Activated T-cell treated with anti-CD3 and anti-CD28 coated beads for 24 hours (primary cell): Measurements from ENCODE around the gene C11orf65.
"Not testable (repeated sequence)": the region's sequence is repeated elsewhere in the genome, so short reads cannot be mapped to it uniquely, and the experiment has no call there.

Experiments
- DNase-seq: peaks from one replicate; pipeline ENCODE4 v3.0.0-alpha.2; 2020; ENCODE audit warnings: low read depth

The C11orf65 gene

GRCh38 chr11:108472681-108473080 lies 5.4 kb upstream of the C11orf65 start:
- no peak for DNase-seq

- no peak for DNase-seq
Observed at GRCh38 chr11:108468478-108468864, 1.1 kb upstream of the C11orf65 start.

DNA sequence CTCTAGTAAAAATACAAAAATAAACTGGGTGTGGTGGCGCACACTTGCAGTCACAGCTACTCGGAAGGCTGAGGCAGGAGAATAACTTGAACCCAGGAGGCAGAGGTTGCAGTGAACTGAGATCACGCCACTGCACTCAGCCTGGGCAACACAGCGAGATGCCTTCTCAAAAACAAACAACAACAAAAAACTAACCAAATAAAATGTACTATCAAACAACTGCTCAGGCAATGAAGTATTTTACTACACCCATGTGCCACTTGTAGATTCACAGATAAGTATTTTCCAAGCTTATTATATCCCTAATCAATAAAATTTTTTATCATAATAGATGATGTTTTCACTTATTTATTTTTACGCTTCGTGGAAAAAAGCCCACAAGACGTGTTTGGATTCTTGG lies 924 bp downstream of the C11orf65 start:
- no peak for DNase-seq

DNA sequence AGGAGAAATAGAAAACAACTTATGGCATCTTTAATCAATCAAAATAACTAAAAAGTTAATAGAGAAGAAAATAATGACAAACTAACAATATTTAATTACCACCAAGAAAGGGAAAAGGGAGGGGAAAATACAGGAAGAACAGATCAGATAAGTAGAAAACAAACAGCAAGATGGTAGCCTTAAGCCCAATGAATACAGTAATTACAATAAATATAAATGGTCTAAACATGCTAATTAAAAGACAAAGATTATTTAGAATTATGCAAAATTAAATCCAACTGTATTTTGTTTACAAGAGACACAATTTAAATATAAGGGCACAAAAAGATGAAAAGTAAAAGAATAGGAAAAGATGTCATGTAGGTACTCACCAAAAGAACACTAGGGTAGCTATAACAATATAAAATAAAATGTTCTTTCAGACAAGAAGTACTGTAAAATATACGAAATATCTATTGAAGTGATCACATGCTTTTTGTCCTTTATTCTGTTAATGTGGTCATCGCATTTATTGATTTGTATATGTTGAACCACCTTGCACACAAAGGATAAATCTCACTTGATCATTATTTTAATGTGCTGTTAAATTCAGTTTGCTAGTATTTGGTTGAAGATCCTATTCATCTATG lies 14.0 kb downstream of the C11orf65 start:
- DNase-seq: no peak

DNA sequence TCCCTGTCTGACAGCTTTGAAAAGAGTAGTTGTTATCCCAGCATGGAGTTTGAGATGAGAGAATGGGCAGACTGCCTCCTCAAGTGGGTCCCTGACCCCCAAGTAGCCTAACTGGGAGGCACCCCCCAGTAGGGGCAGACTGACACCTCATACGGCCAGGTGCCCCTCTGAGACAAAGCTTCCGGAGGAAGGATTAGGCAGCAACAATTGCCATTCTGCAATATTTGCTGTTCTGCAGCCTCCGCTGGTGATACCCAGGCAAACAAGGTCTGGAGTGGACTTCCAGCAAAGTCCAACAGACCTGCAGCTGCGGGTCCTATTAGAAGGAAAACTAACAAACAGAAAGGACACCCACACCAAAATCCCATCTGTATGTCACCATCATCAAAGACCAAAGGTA lies 25.9 kb downstream of the C11orf65 start:
- not testable (repeated sequence) for DNase-seq

GRCh38 chr11:108436594-108436993 lies 30.7 kb downstream of the C11orf65 start:
- DNase-seq: no peak

- no peak for DNase-seq
Observed at GRCh38 chr11:108435066-108435465, 32.3 kb downstream of the C11orf65 start.

DNA sequence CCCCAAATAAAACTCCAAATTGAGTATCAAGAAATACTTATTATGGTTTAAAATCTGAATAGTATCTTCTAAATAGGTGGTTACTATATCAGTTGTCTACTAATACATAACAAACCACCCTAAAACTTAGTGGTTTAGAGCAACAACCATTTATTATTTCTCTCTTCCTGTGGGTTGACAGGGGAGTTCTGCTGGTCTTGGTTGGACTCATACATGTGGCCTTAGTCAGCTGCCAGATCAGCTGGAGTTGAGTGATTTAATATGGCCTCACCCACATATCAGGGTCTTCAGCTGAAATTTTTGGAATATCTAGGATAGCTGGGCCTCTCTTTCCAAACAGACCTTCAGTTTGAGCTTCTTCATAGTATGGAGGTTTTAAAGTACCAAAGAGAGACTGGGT lies 34.5 kb downstream of the C11orf65 start:
- no peak for DNase-seq

DNA sequence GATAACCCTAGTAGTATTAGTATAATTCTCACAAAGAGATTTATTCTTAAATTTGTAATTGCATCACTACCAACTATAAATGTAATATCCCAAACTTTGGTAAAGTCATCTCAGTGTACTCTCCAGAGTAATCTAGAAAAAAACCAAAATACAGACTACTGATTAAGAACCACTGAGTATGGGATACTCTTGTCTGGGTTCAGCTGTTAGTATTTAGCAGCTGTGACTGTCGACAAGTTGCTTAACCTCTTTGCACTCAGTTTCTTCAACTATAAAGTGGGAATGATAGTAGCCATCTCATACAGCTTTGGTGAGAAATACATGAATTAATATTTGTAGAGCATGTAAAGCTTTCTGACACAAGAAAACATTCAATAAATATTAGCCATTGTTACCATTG lies 35.3 kb downstream of the C11orf65 start:
- no peak for DNase-seq

- DNase-seq: no peak
Observed at GRCh38 chr11:108431370-108431769, 36.0 kb downstream of the C11orf65 start.

- DNase-seq: not testable (repeated sequence)
Observed at GRCh38 chr11:108417551-108417950, 49.8 kb downstream of the C11orf65 start.

- no peak for DNase-seq
Observed at GRCh38 chr11:108414958-108415357, 52.4 kb downstream of the C11orf65 start.

DNA sequence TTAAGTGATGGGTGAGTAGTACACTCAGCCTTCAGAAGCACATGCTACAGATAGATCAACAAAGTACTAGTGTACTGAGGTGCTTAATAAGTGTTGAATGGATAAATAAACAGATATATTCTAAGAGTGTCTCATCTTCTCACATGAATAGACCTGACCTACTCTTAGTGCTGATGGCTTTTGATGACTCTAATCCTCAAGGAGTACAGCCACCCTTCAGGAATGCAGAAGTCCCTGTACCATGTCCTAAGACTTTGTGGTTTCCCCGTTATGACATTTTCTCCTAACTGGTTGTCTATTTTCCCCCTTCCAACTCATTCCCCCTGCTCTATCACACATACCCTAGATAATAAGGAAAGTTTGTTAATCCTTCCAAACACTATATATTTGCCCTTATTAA lies 61.6 kb downstream of the C11orf65 start:
- no peak for DNase-seq

GRCh38 chr11:108403052-108403451 lies 64.3 kb downstream of the C11orf65 start:
- no peak for DNase-seq

DNA sequence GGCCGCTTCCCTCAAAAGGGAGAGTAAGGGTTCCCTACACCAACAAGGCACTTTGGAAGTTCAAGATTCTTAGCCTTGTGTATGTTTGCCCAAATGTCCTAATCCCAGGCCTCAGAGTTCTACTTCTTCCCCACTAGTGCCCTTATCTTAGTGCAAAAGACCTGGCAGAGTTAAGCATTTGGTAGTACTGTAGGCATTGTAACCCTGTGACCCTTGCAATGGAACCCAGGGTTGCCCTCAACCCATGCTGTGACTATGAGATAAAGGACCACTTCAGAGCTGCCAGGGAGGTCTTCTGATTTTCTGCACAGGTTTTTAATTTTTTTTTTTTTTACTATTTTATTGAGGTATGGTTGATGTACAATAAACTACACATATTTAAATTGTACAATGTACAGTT lies 65.1 kb downstream of the C11orf65 start:
- no peak for DNase-seq

DNA sequence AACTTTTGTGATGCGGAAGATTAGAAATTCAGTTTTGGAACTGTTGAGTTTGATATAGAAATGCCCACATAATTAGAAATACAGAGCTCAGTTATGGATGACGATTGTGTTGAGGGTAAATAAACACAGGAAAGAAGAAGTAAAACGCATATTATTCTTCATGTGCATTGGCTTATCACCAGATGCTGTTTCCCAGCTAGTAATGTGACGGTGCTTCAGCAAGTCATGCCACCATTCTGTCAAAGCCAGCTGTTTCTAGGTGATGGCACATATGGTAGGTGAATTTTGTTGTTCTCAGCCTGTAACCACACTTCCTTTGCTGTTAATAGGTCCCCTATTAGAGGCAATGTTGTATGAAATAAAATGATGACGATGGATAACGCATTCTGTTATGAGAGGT lies 68.9 kb downstream of the C11orf65 start:
- no peak for DNase-seq

DNA sequence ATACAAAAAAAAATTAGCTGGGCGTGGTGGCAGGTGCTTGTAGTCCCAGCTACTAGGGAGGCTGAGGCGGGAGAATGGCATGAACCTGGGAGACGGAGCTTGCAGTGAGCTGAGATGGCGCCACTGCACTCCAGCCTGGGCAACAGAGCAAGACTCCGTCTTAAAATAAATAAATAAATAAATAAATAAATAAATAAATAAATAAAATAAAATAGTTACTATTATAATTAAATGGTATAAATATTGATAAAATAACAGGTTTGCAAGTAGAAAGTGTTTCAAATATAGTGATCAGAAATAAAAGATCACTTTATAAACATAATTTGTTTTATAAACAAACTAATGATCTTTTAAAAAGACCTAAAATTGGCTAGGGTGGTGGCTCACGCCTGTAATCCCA lies 70.7 kb downstream of the C11orf65 start:
- not testable (repeated sequence) for DNase-seq

GRCh38 chr11:108394744-108395284 lies 72.5 kb downstream of the C11orf65 start:
- DNase-seq: no peak

- DNase-seq: no peak
Observed at GRCh38 chr11:108393046-108393445, 74.3 kb downstream of the C11orf65 start.

GRCh38 chr11:108392353-108392752 lies 75.0 kb downstream of the C11orf65 start:
- DNase-seq: no peak

- no peak for DNase-seq
Observed at GRCh38 chr11:108388576-108388975, 78.8 kb downstream of the C11orf65 start.

GRCh38 chr11:108373505-108373904 lies 93.8 kb downstream of the C11orf65 start:
- not testable (repeated sequence) for DNase-seq

DNA sequence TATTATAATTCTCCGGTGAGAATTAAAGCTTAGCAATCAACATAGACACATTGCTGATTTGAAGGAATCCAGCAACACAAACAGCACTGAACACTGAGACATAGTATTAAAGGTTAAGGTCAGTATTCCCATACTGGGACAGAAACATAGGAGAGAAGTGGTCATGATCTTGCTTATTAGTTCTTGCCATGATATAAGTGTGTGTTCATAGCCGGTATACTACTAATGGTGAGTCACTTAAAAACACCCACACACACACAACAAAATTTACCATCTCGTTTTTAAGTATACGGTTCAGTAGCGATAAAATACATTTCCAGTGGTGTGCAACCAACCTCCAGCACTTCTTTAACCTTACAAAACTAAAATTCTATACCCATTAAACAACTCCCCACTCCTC lies 96.3 kb downstream of the C11orf65 start:
- no peak for DNase-seq

- no peak for DNase-seq
Observed at GRCh38 chr11:108370315-108370714, 97.0 kb downstream of the C11orf65 start.
